ENCODE measurements around the gene TFF3. TPM values are rescaled to one million over a fixed set of nuclear protein-coding genes. Genes with fewer than 3 reads are reported as not detected.

TFF3 gene
- total and polyA plus RNA-seq, 4 donors = 2.4 to 170 (median 15.7) TPM

DNA sequence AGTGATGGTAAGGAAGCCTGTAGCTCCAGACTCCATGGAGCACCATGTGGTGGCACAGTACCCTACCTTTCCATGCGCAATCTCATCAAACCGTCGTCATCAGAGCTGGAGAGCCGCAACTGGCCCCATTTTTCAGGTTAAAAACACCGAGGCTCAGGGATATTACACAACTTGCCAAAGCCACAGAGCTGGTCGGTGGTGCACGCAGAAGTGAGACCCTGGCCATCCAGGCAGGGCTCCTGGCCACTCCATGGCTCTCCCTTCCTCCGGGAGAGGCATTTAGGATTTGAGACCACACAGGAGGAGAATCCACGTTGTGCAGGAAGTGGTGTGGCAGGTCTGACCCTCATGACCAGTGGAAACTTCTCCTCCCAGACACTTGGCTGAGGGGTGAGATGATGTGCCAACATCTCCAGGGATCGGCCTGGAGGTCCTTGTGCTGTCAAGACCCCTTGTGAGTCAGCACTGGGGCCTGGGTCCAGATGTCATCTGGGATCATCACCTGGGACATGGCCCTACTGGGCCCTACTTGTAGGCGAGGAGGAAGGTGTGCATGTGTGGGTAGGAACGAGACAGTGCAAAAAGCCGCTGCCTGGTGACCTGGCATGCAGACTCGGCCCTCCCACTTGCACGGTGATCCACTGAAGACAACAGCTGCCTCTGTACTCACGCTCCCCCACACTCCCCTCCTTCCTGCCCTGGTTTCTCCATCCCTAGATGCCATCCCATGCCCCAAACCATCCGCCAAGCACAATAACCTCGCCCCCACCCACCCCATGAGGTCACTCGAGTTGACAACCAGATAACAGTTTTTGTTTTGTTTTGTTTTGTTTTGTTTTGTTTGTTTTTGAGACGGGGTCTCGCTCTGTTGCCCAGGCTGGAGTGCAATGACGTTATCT lies 10.4 kb downstream of the TFF3 start:
- ATAC-seq (ENCODE audit: low FRiP score) (no peak), DNase-seq (peak in 1 of 2 donors; percentile 61)
- H3K9me3 ChIP-seq (ENCODE audit: control insufficient read depth, low read length) = no peaks in the 10 kb centered on the region
- no peaks in the 10 kb centered on the region for H3K27me3 ChIP-seq (ENCODE audit: control insufficient read depth in 1 of 2, insufficient read depth in 2 of 2, low read length in 1 of 2)
- H3K4me1 ChIP-seq (ENCODE audit: control insufficient read depth in 1 of 2, insufficient read depth in 2 of 2, low read length in 2 of 2) = no peaks in the 10 kb centered on the region
- H3K27ac ChIP-seq (ENCODE audit: low read depth in 1 of 2, low read length in 2 of 2) = no peak overlapping the region
- no peak overlapping the region for H3K4me3 ChIP-seq (ENCODE audit: low read length in 2 of 2)
- no peaks in the 10 kb centered on the region for H3K36me3 ChIP-seq (ENCODE audit: control insufficient read depth in 1 of 2, insufficient read depth in 2 of 2, low read length in 1 of 2)
- intact Hi-C loops (cut with DNase I) = no loop called here
- WGBS, 2 donors = 78 to 80% methylated on average over 22 of the region's 22 CpGs

- H3K27me3 ChIP-seq (ENCODE audit: control insufficient read depth in 1 of 2, insufficient read depth in 2 of 2, low read length in 1 of 2) = no peaks in the 10 kb centered on the region
- intact Hi-C loops (cut with DNase I) = no loop called here
Observed at GRCh38 chr21:42303443-42303842, 11.8 kb downstream of the TFF3 start.

GRCh38 chr21:42302794-42303193 lies 12.4 kb downstream of the TFF3 start:
- H3K4me1 ChIP-seq (ENCODE audit: control insufficient read depth in 1 of 2, insufficient read depth in 2 of 2, low read length in 2 of 2) = no peaks in the 10 kb centered on the region
- DNase-seq = no peak
- no peak overlapping the region for H3K27ac ChIP-seq (ENCODE audit: low read depth in 1 of 2, low read length in 2 of 2)
- no peaks in the 10 kb centered on the region for H3K27me3 ChIP-seq (ENCODE audit: control insufficient read depth in 1 of 2, insufficient read depth in 2 of 2, low read length in 1 of 2)
- no peak for ATAC-seq (ENCODE audit: low FRiP score)
- H3K9me3 ChIP-seq (ENCODE audit: control insufficient read depth, low read length) = no peaks in the 10 kb centered on the region
- no peaks in the 10 kb centered on the region for H3K36me3 ChIP-seq (ENCODE audit: control insufficient read depth in 1 of 2, insufficient read depth in 2 of 2, low read length in 1 of 2)
- H3K4me3 ChIP-seq (ENCODE audit: low read length in 2 of 2) = no peak overlapping the region
- 65 to 79% methylated on average over 7 of the region's 7 CpGs for WGBS, 2 donors
- intact Hi-C loops (cut with DNase I) = no loop called here

More at GRCh38 chr21:42303443-42303842, 11.8 kb downstream of the TFF3 start:
- Histone ChIP-seq H3K4me1 (ENCODE audit: control insufficient read depth in 1 of 2, insufficient read depth in 2 of 2, low read length in 2 of 2) (no peaks in the 10 kb centered on the region), H3K36me3 (ENCODE audit: control insufficient read depth in 1 of 2, insufficient read depth in 2 of 2, low read length in 1 of 2) (no peaks in the 10 kb centered on the region), H3K4me3 (ENCODE audit: low read length in 2 of 2) (no peak overlapping the region), H3K9me3 (ENCODE audit: control insufficient read depth, low read length) (no peaks in the 10 kb centered on the region), H3K27ac (ENCODE audit: low read depth in 1 of 2, low read length in 2 of 2) (no peak overlapping the region)
- ATAC-seq (ENCODE audit: low FRiP score) = no peak
- DNase-seq = no peak
- 79 to 81% methylated on average over 3 of the region's 3 CpGs for WGBS, 2 donors

DNA sequence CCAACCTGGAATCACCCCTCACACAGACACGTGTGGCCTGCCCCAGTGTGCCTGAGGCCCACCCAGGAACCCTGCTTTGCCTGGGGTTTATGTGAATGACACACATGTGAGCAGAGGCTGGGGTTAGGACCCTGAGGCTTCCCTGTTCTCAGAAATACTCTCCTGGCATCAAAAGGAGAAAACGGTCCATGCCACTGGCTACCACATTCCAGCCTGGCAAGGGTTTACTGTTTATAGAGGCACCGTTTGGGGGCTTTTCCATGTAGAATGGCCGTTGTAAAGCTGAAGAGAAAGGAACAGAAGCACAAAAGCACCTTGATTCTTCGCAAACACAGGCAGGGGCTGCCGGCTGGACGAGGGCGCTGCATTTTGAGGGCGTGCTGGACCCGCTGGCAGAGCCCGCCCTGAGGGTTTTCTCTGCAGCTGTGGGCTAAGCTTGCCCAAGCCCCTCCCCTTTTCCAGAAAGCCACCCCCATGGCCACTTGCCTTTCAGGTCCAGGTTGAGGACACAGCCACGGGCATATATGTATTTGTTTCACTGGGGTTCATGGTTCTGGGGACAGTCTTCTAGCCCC lies 13.0 kb downstream of the TFF3 start:
- intact Hi-C loops (cut with DNase I) = no loop called here
- WGBS, 2 donors = 53 to 58% methylated on average over 12 of the region's 12 CpGs
- no peak overlapping the region for H3K27ac ChIP-seq (ENCODE audit: low read depth in 1 of 2, low read length in 2 of 2)

DNA sequence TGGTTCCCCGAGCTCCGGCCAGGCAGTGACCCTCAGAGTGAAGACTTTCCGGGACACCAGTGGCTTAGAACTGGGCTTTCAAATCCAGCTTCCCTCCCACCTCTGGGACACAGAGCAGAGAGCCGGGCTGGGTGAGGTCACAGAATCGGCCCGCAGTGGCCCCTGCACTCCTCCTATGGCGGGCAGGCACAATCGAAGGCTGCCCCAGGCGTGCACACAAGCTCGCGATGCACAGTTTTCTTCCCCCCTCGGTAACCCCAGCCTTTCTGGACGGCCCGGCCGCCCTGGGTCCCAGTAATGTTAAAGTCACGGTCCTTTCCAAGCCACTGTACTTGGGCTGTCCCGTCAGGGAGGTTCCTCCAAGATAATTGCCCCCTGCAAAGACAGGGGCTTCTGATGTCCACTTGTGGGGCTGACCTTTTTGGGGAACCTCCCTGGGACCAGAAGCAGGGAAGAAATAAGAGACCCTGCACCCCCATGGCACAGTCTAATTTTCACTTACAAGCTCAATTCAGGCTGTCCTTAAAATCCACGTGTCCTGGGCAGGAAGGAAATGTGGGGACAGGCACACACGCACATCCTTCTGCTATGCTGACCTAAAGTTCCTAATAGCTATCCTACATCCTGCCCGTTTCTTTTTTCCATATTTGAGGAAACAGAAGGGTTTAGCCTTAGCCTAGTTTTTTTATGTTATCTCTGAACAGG lies 13.7 kb downstream of the TFF3 start:
- intact Hi-C loops (cut with DNase I) = no loop called here
- peak; percentile 49 for ATAC-seq (ENCODE audit: low FRiP score)

More for the DNA sequence above, 13.0 kb downstream of the TFF3 start:
- DNase-seq (peak; percentile 28 to 63), ATAC-seq (ENCODE audit: low FRiP score) (no peak)
- Histone ChIP-seq H3K36me3 (ENCODE audit: control insufficient read depth in 1 of 2, insufficient read depth in 2 of 2, low read length in 1 of 2) (no peaks in the 10 kb centered on the region), H3K27me3 (ENCODE audit: control insufficient read depth in 1 of 2, insufficient read depth in 2 of 2, low read length in 1 of 2) (no peaks in the 10 kb centered on the region), H3K4me3 (ENCODE audit: low read length in 2 of 2) (no peak overlapping the region), H3K9me3 (ENCODE audit: control insufficient read depth, low read length) (no peaks in the 10 kb centered on the region), H3K4me1 (ENCODE audit: control insufficient read depth in 1 of 2, insufficient read depth in 2 of 2, low read length in 2 of 2) (no peaks in the 10 kb centered on the region)

GRCh38 chr21:42300956-42301355 lies 14.3 kb downstream of the TFF3 start:
- Histone ChIP-seq H3K27me3 (ENCODE audit: control insufficient read depth in 1 of 2, insufficient read depth in 2 of 2, low read length in 1 of 2) (no peaks in the 10 kb centered on the region), H3K9me3 (ENCODE audit: control insufficient read depth, low read length) (no peaks in the 10 kb centered on the region), H3K4me3 (ENCODE audit: low read length in 2 of 2) (no peak overlapping the region), H3K36me3 (ENCODE audit: control insufficient read depth in 1 of 2, insufficient read depth in 2 of 2, low read length in 1 of 2) (no peaks in the 10 kb centered on the region), H3K27ac (ENCODE audit: low read depth in 1 of 2, low read length in 2 of 2) (no peak overlapping the region), H3K4me1 (ENCODE audit: control insufficient read depth in 1 of 2, insufficient read depth in 2 of 2, low read length in 2 of 2) (no peaks in the 10 kb centered on the region)
- no peak for DNase-seq
- intact Hi-C loops (cut with DNase I) = no loop called here
- 83 to 88% methylated on average over 9 of the region's 9 CpGs for WGBS, 2 donors
- ATAC-seq (ENCODE audit: low FRiP score) = no peak

More for the DNA sequence above, 13.7 kb downstream of the TFF3 start:
- peak; percentile 42 to 63 for DNase-seq
- Histone ChIP-seq H3K27ac (ENCODE audit: low read depth in 1 of 2, low read length in 2 of 2) (no peak overlapping the region), H3K36me3 (ENCODE audit: control insufficient read depth in 1 of 2, insufficient read depth in 2 of 2, low read length in 1 of 2) (no peaks in the 10 kb centered on the region), H3K4me1 (ENCODE audit: control insufficient read depth in 1 of 2, insufficient read depth in 2 of 2, low read length in 2 of 2) (no peaks in the 10 kb centered on the region), H3K4me3 (ENCODE audit: low read length in 2 of 2) (no peak overlapping the region), H3K9me3 (ENCODE audit: control insufficient read depth, low read length) (no peaks in the 10 kb centered on the region), H3K27me3 (ENCODE audit: control insufficient read depth in 1 of 2, insufficient read depth in 2 of 2, low read length in 1 of 2) (no peaks in the 10 kb centered on the region)
- 78 to 81% methylated on average over 20 of the region's 20 CpGs for WGBS, 2 donors

DNA sequence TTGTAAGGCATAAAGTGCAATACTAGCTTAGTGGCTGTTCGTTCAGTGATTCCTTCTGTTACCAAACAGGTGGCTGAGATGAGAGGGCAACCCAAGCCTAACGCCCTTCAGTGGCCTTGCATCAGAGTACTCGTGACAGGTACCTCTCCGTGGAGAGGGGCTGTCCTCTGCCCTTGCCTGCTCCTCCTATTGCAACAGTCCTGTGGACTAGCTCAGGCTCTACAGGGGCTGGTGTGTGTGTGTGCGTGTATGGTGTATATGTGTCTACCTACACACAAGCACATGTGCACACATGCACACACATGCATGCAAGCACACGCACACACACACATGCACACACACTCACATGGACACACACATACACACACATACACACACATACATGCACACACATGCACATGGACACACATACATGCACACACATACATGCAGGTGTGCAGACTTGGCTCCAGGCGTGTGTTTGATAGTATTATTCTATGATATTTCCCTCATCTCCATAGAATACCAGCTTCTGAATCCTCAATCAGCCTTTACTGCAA lies 15.1 kb downstream of the TFF3 start:
- Histone ChIP-seq H3K4me3 (ENCODE audit: low read length in 2 of 2) (no peak overlapping the region), H3K27me3 (ENCODE audit: control insufficient read depth in 1 of 2, insufficient read depth in 2 of 2, low read length in 1 of 2) (no peaks in the 10 kb centered on the region), H3K9me3 (ENCODE audit: control insufficient read depth, low read length) (no peaks in the 10 kb centered on the region), H3K27ac (ENCODE audit: low read depth in 1 of 2, low read length in 2 of 2) (no peak overlapping the region), H3K4me1 (ENCODE audit: control insufficient read depth in 1 of 2, insufficient read depth in 2 of 2, low read length in 2 of 2) (no peaks in the 10 kb centered on the region), H3K36me3 (ENCODE audit: control insufficient read depth in 1 of 2, insufficient read depth in 2 of 2, low read length in 1 of 2) (no peaks in the 10 kb centered on the region)
- ATAC-seq (ENCODE audit: low FRiP score) = no peak
- intact Hi-C loops (cut with DNase I) = no loop called here
- 87% methylated on average over 7 of the region's 7 CpGs for WGBS, 2 donors
- DNase-seq = no peak

- Histone ChIP-seq H3K27me3 (ENCODE audit: control insufficient read depth in 1 of 2, insufficient read depth in 2 of 2, low read length in 1 of 2) (no peaks in the 10 kb centered on the region), H3K4me3 (ENCODE audit: low read length in 2 of 2) (no peak overlapping the region), H3K4me1 (ENCODE audit: control insufficient read depth in 1 of 2, insufficient read depth in 2 of 2, low read length in 2 of 2) (no peaks in the 10 kb centered on the region), H3K27ac (ENCODE audit: low read depth in 1 of 2, low read length in 2 of 2) (no peak overlapping the region), H3K9me3 (ENCODE audit: control insufficient read depth, low read length) (no peaks in the 10 kb centered on the region), H3K36me3 (ENCODE audit: control insufficient read depth in 1 of 2, insufficient read depth in 2 of 2, low read length in 1 of 2) (no peaks in the 10 kb centered on the region)
- DNase-seq = no peak
- peak; percentile 24 for ATAC-seq (ENCODE audit: low FRiP score)
- intact Hi-C loops (cut with DNase I) = no loop called here
- 76 to 83% methylated on average over 19 to 20 of the region's 20 CpGs for WGBS, 2 donors
Observed at GRCh38 chr21:42299324-42300044, 15.7 kb downstream of the TFF3 start.

Measured in aorta (tissue), 5 donors.